Measurements from ENCODE around the gene IL36RN.

DNA sequence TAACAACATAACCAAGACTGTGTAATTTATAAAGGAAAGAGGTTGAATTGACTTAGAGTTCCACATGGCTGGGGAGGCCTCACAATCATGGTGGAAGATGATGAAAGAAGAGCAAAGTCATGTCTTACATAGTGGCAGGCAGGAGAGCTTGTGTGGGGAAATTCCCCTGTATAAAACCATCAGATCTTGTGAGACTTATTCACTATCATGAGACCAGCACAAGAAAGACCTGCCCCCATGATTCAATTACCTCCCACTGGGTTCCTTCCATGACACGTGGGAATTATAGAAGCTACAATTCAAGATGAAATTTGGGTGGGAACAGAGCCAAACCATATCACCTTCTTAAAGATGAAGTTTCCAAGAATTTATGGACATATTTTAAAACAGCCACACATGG is 2.5 kb upstream of the IL36RN start:
- no peak for TF ChIP-seq SP1 (IDR thresholded peaks at IDR 0.05)
- no peak for TF ChIP-seq ARNT (IDR thresholded peaks at IDR 0.05)
- no peak for TF ChIP-seq NFRKB (IDR thresholded peaks at IDR 0.05)
- no peak for TF ChIP-seq FOXA1 (IDR thresholded peaks at IDR 0.05)
- no peak for TF ChIP-seq FOXM1 (IDR thresholded peaks at IDR 0.05; ENCODE audit: borderline replicate concordance)
- TF ChIP-seq TARDBP (IDR thresholded peaks at IDR 0.05): no peak
- TF ChIP-seq ELF4 (IDR thresholded peaks at IDR 0.05): no peak
- TF ChIP-seq HDGF (IDR thresholded peaks at IDR 0.05; ENCODE audit: borderline replicate concordance): no peak

Data from HEK293T (cell line).